Endothelial cell of umbilical vein (primary cell): ENCODE measurements around the gene AK4. TPM values are rescaled to one million over a fixed set of nuclear protein-coding genes. Genes with fewer than 3 reads are reported as not detected.

Experiments used
- BruUV-seq: library from RNA; stranded (reverse); fragments of 400-500 nt; replicated peaks from 2 replicates; lab custom pipeline; 2021; lab: Mats Ljungman, UMichigan
- CTCF ChIA-PET: fragments of 300-600, 350-600 bp; sonication (Branson Sonifier 250); formaldehyde crosslinking; loops from one replicate; lab custom pipeline; 2021; ENCODE audit warnings: antibody characterized with exemption, inconsistent platforms; lab: Charles Lee
- POLR2A ChIA-PET: fragments of 300-600, 350-600 bp; sonication (Branson Sonifier 250); formaldehyde crosslinking; loops from one replicate; lab custom pipeline; 2021; ENCODE audit warnings: antibody characterized with exemption, inconsistent platforms; lab: Charles Lee
- DNase-seq: peaks from one replicate; pipeline ENCODE4 v3.0.0-alpha.2; 2011; ENCODE audit warnings: low read depth, low spot score
- FAIRE-seq: peaks from 2 replicates; lab custom pipeline; 2011; peaks lifted over from hg19 to GRCh38; lab: Jason Lieb, UNC
- H2AFZ ChIP-seq: 2 replicates; pipeline ENCODE4 v1.6.0; 2012; ENCODE audit warnings: low read depth, low read length, control low read depth, inconsistent platforms
- H3K27ac ChIP-seq: 2 replicates; pipeline ENCODE4 v1.5.1; 2011; ENCODE audit warnings: low read depth, mild to moderate bottlenecking, control low read depth, low read length, moderate library complexity; ENCODE audit not compliant: insufficient read depth
- H3K27me3 ChIP-seq, 2 experiments: 2 replicates each; pipeline versions ENCODE4 v1.6.0 to v1.6.1; 2011; ENCODE audit warnings: low read length in 2 of 2, mixed read lengths in 1 of 2; ENCODE audit not compliant: control insufficient read depth in 2 of 2, insufficient read depth in 2 of 2
- H3K36me3 ChIP-seq, 2 experiments: 2 replicates in 1 of 2; 3 replicates in 1 of 2; pipeline ENCODE4 v1.5.1; 2011; ENCODE audit warnings: low read length in 2 of 2, mild to moderate bottlenecking in 1 of 2, moderate library complexity in 1 of 2; ENCODE audit not compliant: control insufficient read depth in 2 of 2, insufficient read depth in 2 of 2; ENCODE audit errors: extremely low read depth in 1 of 2
- H3K4me1 ChIP-seq: 3 replicates; pipeline ENCODE4 v1.5.1; 2011; ENCODE audit warnings: mild to moderate bottlenecking, low read length; ENCODE audit not compliant: control insufficient read depth, insufficient read depth; ENCODE audit errors: extremely low read depth
- H3K4me2 ChIP-seq: 2 replicates; pipeline ENCODE4 v1.6.1; 2011; ENCODE audit warnings: low read length, control low read depth, mixed read lengths; ENCODE audit not compliant: insufficient read depth
- H3K4me3 ChIP-seq, 3 experiments: fragments of 200-600 bp in 1 of 3; sonication (generic), shearing (Covaris generic) in 1 of 3; replicated peaks in 1 of 3; 2 replicates each; pipeline ENCODE4 v1.5.1; 2011 to 2016; ENCODE audit warnings: control low read depth in 3 of 3, low read length in 3 of 3, mild to moderate bottlenecking in 2 of 3, inconsistent platforms in 1 of 3, low read depth in 1 of 3, moderate library complexity in 1 of 3; ENCODE audit not compliant: insufficient read depth in 1 of 3
- H3K79me2 ChIP-seq: 2 replicates; pipeline ENCODE4 v1.6.0; 2012; ENCODE audit warnings: low read length, inconsistent platforms; ENCODE audit not compliant: control insufficient read depth, insufficient read depth
- H3K9ac ChIP-seq: replicated peaks from 2 replicates; pipeline ENCODE3; 2011; ENCODE audit warnings: low read length, control low read depth; ENCODE audit not compliant: insufficient read depth; ENCODE audit errors: extremely low read depth
- H3K9me1 ChIP-seq: replicated peaks from 3 replicates; pipeline ENCODE4 v1.6.0; 2011; ENCODE audit warnings: mild to moderate bottlenecking, low read length; ENCODE audit not compliant: control insufficient read depth, insufficient read depth; ENCODE audit errors: extremely low read depth
- H3K9me3 ChIP-seq: replicated peaks from 2 replicates; pipeline ENCODE4 v1.5.1; 2012; ENCODE audit warnings: low read length, inconsistent platforms; ENCODE audit not compliant: control insufficient read depth, insufficient read depth
- H4K20me1 ChIP-seq: replicated peaks from 2 replicates; pipeline ENCODE3; 2011; ENCODE audit warnings: mild to moderate bottlenecking, low read length; ENCODE audit not compliant: control insufficient read depth, insufficient read depth; ENCODE audit errors: extremely low read depth
- EZH2 ChIP-seq: IDR thresholded peaks from 2 replicates; pipeline ENCODE4 v1.6.1; 2012; ENCODE audit warnings: borderline replicate concordance, low read depth, mild to moderate bottlenecking, moderate library complexity, low read length, inconsistent platforms; ENCODE audit not compliant: severe bottlenecking
- FOS ChIP-seq: IDR thresholded peaks from 2 replicates; pipeline ENCODE4 v1.6.1; 2011; ENCODE audit warnings: mild to moderate bottlenecking, low read length, moderate library complexity, borderline replicate concordance; ENCODE audit not compliant: insufficient read depth
- GATA2 ChIP-seq: IDR thresholded peaks from 2 replicates; pipeline ENCODE4 v1.7.0; 2011; ENCODE audit warnings: low read depth, mild to moderate bottlenecking, moderate library complexity, mixed read lengths, low read length; ENCODE audit not compliant: insufficient read length, insufficient read depth
- JUN ChIP-seq: IDR thresholded peaks from 2 replicates; pipeline ENCODE4 v1.6.1; 2011; ENCODE audit warnings: borderline replicate concordance, low read depth; ENCODE audit not compliant: insufficient read length, insufficient read depth
- MYC ChIP-seq: IDR thresholded peaks from one replicate; pipeline ENCODE4 v1.6.1; 2011; ENCODE audit warnings: mild to moderate bottlenecking, low read depth, low read length
- POLR2A ChIP-seq: IDR thresholded peaks from 2 replicates; pipeline ENCODE4 v1.6.1; 2012; ENCODE audit warnings: low read depth, mild to moderate bottlenecking, control low read depth, low read length
- POLR2AphosphoS5 ChIP-seq: IDR thresholded peaks from 2 replicates; pipeline ENCODE4 v1.6.1; 2012; ENCODE audit warnings: low read depth, mild to moderate bottlenecking, control low read depth, low read length, moderate library complexity; ENCODE audit not compliant: insufficient read depth
- dilution Hi-C: fragments of 300-500 bp; cut with MboI; formaldehyde crosslinking; loops from one replicate; pipeline ENCODE4 v1.15.0; 2019; ENCODE audit warnings: low sequenced_read_pairs; ENCODE audit not compliant: extremely low pct_ligation_motif_present
- intact Hi-C: fragments of 100-400 bp; cut with micrococcal nuclease; formaldehyde crosslinking; loops from one replicate; pipeline ENCODE4 v1.10.0; 2022
- polyA plus RNA-seq, 4 experiments: library from polyadenylated mRNA; depleted of rRNA in 3 of 4; stranded (reverse) in 3 of 4; unstranded in 1 of 4; fragments of >200 nt; gene quantifications; 2 replicates each; pipeline versions ENCODE4 v1.2.1 to v1.2.3, GENCODE V29; 2011 to 2012; ENCODE audit warnings: missing spikeins in 1 of 4
- total RNA-seq: library from RNA; stranded (reverse); gene quantifications from 2 replicates; pipeline ENCODE4 v1.2.3, GENCODE V29; 2021
- TF ChIP-seq, protein P1 (sequence below), 2 donors: IDR thresholded peaks; 1 replicate in 1 of 2; 2 replicates in 1 of 2; pipeline ENCODE4 v1.5.1; 2011; ENCODE audit warnings: low read length in 2 of 2, mild to moderate bottlenecking in 2 of 2, moderate library complexity in 2 of 2, control low read depth in 1 of 2, inconsistent platforms in 1 of 2, low read depth in 1 of 2; ENCODE audit not compliant: insufficient read depth in 1 of 2; ENCODE audit errors: extremely low read depth in 1 of 2
- TF ChIP-seq, protein P2 (sequence below): IDR thresholded peaks from 2 replicates; pipeline ENCODE4 v1.6.1; 2011; ENCODE audit not compliant: insufficient read depth, insufficient read length

AK4 gene
- total and polyA plus RNA-seq, 2 donors (not counting 3 experiments of a cell fraction or from before 2014, with no cell fraction given): 2.2 to 5.6 TPM

DNA sequence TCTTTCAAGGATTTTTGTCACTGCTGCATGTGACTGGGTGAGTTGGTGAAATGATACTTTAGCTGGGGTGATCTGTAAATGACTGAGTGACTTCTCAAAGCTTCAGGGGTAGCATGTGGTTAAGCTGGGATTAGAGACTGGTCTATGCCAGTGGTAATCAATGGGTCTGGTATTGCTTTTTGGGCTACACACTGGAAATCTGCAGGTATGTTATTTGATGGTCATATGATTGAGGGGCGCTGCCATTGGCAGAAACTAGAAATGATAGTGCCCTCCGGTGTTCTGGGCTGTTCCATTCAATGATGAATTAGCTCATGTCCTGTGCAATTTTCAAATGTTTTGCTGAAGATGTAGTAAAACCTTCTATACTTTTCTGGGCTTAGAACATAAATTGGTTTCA is 121.6 kb downstream of the AK4 start:
- ChIA-PET CTCF (interaction anchor here (0.8 to 1.2 kb wide), 2 partner anchors 15 to 33 kb away, joined by 3 read pairs; no protein-coding TSS in a partner anchor), POLR2A (no interaction called here)
- H3K4me1 ChIP-seq: peaks cover 14% of the 10 kb centered on the region
- BruUV-seq: no TSS peak
- dilution Hi-C loops: no loop called here
- intact Hi-C loops: no loop called here
- no peaks in the 10 kb centered on the region for H3K27me3 ChIP-seq
- FAIRE-seq: no peak
- no peaks in the 10 kb centered on the region for H3K36me3 ChIP-seq
- no peak for DNase-seq
- H3K27ac ChIP-seq: no peak overlapping the region
- H3K4me2 ChIP-seq: no peak overlapping the region
- no peaks in the 10 kb centered on the region for H4K20me1 ChIP-seq
- no peak overlapping the region for H3K4me3 ChIP-seq
- H3K9me3 ChIP-seq: no peaks in the 10 kb centered on the region
- no peak overlapping the region for H3K9ac ChIP-seq
- no peaks in the 10 kb centered on the region for H3K9me1 ChIP-seq
- no peak overlapping the region for H2AFZ ChIP-seq
- TF ChIP-seq EZH2: no peak
- no peak for TF ChIP-seq POLR2A
- TF ChIP-seq, protein P1, sequence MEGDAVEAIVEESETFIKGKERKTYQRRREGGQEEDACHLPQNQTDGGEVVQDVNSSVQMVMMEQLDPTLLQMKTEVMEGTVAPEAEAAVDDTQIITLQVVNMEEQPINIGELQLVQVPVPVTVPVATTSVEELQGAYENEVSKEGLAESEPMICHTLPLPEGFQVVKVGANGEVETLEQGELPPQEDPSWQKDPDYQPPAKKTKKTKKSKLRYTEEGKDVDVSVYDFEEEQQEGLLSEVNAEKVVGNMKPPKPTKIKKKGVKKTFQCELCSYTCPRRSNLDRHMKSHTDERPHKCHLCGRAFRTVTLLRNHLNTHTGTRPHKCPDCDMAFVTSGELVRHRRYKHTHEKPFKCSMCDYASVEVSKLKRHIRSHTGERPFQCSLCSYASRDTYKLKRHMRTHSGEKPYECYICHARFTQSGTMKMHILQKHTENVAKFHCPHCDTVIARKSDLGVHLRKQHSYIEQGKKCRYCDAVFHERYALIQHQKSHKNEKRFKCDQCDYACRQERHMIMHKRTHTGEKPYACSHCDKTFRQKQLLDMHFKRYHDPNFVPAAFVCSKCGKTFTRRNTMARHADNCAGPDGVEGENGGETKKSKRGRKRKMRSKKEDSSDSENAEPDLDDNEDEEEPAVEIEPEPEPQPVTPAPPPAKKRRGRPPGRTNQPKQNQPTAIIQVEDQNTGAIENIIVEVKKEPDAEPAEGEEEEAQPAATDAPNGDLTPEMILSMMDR (IDR thresholded peaks at IDR 0.05; ENCODE audit: extremely low read depth in 1 of 2, insufficient read depth in 1 of 2, low read depth in 1 of 2, low read length in 2 of 2): no peak
- no peak for TF ChIP-seq JUN
- H3K79me2 ChIP-seq: no peaks in the 10 kb centered on the region

DNA sequence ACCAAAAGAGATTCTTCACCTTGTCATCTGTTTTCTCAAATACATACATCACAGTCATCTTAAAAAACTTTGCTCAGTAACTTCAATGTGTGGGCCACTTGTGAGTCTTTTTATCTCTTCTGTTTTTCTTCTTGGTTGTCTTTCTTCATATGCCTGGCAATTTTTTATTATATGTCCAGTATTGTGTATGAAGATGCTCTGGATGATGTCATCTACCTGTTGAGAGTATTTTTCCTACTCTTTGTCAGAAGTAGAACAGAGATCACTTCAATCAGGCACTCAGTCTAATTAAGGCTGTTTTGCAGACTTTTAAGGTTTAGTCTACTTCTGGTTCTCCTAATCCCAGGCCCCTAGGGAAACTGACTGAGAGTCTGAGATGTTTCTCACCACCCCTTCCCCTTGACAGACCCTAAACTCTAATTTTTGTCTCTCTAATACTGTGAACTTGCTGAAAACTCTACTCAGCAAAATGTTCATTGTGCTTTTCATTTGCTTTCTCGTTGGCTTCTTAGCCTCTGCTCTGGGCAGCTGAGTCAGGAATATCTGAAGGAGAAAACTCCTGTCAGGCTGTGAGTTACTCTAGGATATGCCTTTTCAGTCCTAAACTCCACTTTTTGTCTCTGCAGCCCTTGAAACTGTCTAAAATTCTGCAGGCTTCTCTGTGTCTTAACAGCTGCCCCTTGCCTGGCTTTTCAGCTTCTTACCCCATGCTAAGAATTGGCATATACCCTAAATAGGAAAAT is 128.4 kb downstream of the AK4 start:
- Histone ChIP-seq H2AFZ (no peak overlapping the region), H3K4me2 (no peak overlapping the region), H3K9me3 (no peaks in the 10 kb centered on the region), H3K4me1 (no peaks in the 10 kb centered on the region), H3K9me1 (peaks cover 2% of the 10 kb centered on the region), H3K27me3 (no peaks in the 10 kb centered on the region), H3K36me3 (no peaks in the 10 kb centered on the region), H3K79me2 (no peaks in the 10 kb centered on the region), H3K9ac (no peak overlapping the region), H3K4me3 (no peak overlapping the region), H4K20me1 (no peaks in the 10 kb centered on the region), H3K27ac (no peak overlapping the region)
- DNase-seq: no peak
- TF ChIP-seq JUN (no peak), GATA2 (no peak), MYC (no peak), EZH2 (no peak), FOS (no peak), POLR2AphosphoS5 (no peak), POLR2A (no peak)
- TF ChIP-seq, protein P1 (IDR thresholded peaks at IDR 0.05; ENCODE audit: extremely low read depth in 1 of 2, insufficient read depth in 1 of 2, low read depth in 1 of 2, low read length in 2 of 2): no peak
- TF ChIP-seq, protein P2, sequence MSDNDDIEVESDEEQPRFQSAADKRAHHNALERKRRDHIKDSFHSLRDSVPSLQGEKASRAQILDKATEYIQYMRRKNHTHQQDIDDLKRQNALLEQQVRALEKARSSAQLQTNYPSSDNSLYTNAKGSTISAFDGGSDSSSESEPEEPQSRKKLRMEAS: no peak
- FAIRE-seq: no peak
- BruUV-seq: no TSS peak
- CTCF ChIA-PET: no interaction called here
- POLR2A ChIA-PET: no interaction called here
- intact Hi-C loops (no loop called here), dilution Hi-C loops (no loop called here)
